GM20000 (cell line): ENCODE data around the gene DNAI2.
A peak's percentile ranks its signal among the peaks of the same experiment; 100 is the strongest.

ENCODE experiments used
- DNase-seq: peaks from one replicate; pipeline ENCODE4 v3.0.0; 2012; ENCODE audit warnings: low spot score
- TF ChIP-seq, protein P1 (sequence below): IDR thresholded peaks from 2 replicates; pipeline ENCODE4 v1.5.1; 2012; ENCODE audit warnings: mild to moderate bottlenecking, control low read depth; ENCODE audit errors: extremely low read depth, missing control alignments

Gene DNAI2

DNA sequence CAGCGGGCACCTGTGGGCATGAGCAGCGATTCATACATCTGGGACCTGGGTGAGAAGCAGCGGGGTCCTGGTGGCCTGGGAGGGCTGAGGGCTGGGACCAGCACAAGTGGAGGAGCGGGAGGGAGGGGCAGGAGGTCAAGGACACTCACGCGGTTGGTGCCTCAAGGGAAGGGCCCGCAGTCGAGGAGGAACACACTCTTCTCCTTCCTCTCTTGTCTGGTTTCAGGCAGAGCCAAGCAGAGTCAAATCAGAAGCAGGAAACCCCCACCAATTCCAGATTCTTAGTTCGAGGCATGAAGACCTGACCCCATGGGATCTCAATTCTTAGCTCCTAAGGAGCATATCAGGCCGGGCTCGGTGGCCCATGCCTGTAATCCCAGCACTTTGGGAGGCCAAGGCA is 15.7 kb downstream of the DNAI2 start:
- DNase-seq: no peak
- TF ChIP-seq, protein P1, sequence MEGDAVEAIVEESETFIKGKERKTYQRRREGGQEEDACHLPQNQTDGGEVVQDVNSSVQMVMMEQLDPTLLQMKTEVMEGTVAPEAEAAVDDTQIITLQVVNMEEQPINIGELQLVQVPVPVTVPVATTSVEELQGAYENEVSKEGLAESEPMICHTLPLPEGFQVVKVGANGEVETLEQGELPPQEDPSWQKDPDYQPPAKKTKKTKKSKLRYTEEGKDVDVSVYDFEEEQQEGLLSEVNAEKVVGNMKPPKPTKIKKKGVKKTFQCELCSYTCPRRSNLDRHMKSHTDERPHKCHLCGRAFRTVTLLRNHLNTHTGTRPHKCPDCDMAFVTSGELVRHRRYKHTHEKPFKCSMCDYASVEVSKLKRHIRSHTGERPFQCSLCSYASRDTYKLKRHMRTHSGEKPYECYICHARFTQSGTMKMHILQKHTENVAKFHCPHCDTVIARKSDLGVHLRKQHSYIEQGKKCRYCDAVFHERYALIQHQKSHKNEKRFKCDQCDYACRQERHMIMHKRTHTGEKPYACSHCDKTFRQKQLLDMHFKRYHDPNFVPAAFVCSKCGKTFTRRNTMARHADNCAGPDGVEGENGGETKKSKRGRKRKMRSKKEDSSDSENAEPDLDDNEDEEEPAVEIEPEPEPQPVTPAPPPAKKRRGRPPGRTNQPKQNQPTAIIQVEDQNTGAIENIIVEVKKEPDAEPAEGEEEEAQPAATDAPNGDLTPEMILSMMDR: no peak

DNA sequence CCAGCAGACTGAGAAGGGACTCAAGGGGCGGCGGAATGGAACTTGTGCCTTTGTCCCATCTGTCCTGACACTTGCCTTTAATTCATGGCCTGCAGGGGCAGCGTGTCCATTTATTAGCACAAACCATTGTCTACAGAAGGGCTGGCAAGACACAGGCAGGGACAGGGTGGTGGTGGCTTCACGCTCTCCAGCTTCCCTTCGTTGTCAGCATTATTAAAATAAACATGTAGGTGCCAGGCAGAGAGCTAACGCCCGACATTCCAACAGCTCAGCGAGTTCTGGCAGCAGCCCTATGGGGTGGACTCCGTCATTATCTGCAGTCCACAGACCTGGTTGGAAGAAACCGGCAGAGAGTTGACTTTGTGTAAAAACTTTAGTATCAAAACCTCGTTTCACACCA is 16.3 kb downstream of the DNAI2 start:
- DNase-seq: no peak
- TF ChIP-seq, protein P1: no peak

DNA sequence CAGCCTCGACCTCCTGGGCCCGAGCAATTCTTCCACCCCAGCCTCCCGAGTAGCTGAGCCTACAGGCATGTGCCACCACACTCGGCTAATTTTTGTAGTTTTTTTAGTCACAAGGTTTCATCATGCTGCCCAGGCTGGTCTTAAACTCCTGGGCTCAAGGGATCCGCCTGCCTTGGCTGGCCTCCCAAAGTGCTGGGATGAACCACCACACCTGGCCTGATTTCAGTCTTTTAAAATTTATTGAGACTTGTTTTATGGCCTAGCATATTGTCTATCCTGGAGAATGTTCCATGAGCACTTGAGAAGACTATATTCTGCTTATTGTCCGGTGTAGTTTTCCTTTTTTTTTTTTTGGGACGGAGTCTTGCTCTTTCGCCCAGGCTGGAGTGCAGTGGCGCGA is 18.5 kb downstream of the DNAI2 start:
- TF ChIP-seq, protein P1: no peak
- no peak for DNase-seq

DNA sequence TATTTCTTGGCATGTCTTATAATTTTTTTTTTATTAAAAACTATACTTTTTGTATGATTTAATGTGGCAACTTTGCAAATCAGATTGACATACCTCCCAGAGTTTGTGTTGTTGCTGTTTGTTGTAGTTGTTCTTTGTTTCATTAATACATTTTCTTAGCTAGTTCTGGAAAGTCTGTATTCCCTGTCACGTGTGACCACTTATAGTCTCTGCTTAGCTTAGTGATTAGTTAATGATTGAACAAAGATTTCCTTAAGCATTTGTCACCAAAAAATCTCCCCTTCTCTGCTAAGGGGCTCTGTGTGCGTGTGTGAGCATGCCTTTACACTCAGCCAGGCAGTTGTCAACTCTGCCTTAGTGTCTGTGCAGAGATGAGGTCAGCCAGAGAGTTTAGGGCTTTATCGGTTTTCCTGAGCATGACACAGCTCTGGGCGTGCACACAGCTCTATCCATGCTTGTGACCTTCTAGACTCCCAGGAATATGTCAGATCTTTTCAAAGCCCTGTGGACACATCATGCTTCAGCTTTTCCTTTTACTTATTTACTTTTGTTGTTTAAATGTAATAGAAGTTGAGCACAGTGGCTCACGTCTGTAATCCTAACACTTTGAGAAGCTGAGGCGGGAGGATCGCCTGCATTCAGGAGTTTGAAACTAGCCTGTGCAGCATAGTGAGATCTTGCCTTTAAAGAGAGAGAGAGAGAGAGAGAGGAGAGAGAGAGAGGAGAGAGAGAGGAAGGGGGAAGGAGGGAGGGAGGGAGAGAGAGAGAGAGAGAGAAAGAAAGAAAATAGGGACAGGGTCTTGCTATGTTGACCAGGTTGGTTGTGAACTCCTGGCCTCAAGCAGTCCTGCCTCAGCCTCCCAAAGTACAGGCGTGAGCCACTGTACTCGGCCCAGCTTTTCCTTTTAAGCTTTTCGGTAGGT is 21.9 kb downstream of the DNAI2 start:
- DNase-seq: no peak
- TF ChIP-seq, protein P1: no peak

DNA sequence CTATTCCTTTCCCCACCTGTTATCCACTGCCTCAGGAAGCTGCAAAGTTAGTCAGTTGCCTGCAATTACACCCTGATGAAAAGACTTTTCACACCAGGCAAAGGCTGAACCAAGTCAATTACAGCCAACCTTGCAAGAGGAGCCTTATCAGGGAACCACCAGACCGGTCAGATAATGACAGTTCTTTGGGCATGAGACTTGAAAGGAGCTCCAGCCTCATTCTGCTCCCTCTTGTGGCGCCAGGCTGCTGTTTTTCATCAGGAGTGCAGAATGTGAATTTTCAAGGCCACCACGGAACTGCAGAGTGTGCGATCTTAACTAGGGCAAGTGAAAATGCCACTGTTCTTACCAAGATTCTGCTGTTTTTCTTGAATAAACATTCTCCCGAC is 22.5 kb downstream of the DNAI2 start:
- DNase-seq: peak; percentile 40
- TF ChIP-seq, protein P1: no peak

DNA sequence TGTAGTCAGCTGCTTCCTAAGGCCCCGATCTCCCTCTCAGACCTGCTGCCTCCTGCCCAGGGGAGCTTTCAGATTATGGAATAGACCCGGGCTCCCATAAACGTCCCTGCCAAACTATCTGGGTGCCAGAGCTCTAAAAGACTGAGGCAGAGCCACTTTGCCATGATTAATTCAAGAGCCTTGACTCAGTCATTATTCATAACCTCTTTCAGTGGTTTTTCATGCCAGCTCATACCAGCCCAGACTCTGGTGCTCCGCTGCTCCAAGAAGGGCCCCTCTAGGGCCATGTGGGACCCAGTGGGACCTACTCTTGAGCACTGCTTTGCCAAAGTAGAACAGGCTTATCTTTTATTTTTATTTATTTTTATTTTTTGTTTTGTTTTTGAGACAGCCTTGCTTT is 23.9 kb downstream of the DNAI2 start:
- TF ChIP-seq, protein P1: no peak

DNA sequence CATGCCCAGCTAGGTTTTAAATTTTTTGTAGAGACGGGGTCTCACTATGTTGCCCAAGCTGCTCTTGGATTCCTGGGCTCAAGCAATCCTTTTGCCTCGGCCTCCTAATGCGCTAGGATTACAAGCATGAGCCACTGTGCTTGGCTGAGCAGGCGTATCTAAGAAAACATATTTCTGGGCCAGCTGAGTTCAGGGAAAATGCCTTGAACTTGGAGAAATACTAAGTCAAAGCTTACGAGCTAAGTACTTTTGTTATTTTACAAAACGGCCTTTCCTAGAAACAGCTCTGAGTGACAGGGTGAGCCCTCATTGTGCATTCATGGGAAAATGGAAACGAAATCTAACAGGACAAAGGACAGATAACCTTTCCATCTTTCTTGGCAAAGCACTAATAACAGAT is 24.7 kb downstream of the DNAI2 start:
- DNase-seq: no peak
- TF ChIP-seq, protein P1: no peak

More for the DNA sequence above, 23.9 kb downstream of the DNAI2 start:
- DNase-seq: no peak
